Endodermal cell (in vitro differentiated cells): Measurements from ENCODE around the gene SLC35E4. TPM values are rescaled to one million over a fixed set of nuclear protein-coding genes. Genes with fewer than 3 reads are reported as not detected.

Experiments
- DNase-seq: peaks from one replicate; pipeline ENCODE4 v3.0.0-alpha.2; 2017
- H3K27ac ChIP-seq: 2 replicates; pipeline ENCODE4 v1.5.1; 2013; ENCODE audit warnings: mild to moderate bottlenecking, low read depth, low read length, moderate library complexity
- H3K27me3 ChIP-seq: 2 replicates; pipeline ENCODE4 v1.6.1; 2013; ENCODE audit warnings: mild to moderate bottlenecking, low read length, moderate library complexity; ENCODE audit not compliant: insufficient read depth, control insufficient read depth, poor library complexity, severe bottlenecking
- H3K36me3 ChIP-seq: 2 replicates; pipeline ENCODE4 v1.7.0; 2013; ENCODE audit warnings: mild to moderate bottlenecking, low read length, moderate library complexity; ENCODE audit not compliant: control insufficient read depth, insufficient read depth
- H3K4me1 ChIP-seq: one replicate; pipeline ENCODE4 v1.7.0; 2013; ENCODE audit warnings: low read length; ENCODE audit not compliant: control insufficient read depth, insufficient read depth
- H3K4me3 ChIP-seq: 2 replicates; pipeline ENCODE4 v1.5.1; 2013; ENCODE audit warnings: mild to moderate bottlenecking, low read length, moderate library complexity
- H3K9ac ChIP-seq: 2 replicates; pipeline ENCODE4 v1.6.1; 2013; ENCODE audit warnings: mild to moderate bottlenecking, low read length, moderate library complexity; ENCODE audit not compliant: poor library complexity, severe bottlenecking; ENCODE audit errors: extremely low read depth
- H3K9me3 ChIP-seq: 2 replicates; pipeline ENCODE4 v1.6.1; 2013; ENCODE audit warnings: mild to moderate bottlenecking, low read length, moderate library complexity; ENCODE audit not compliant: control insufficient read depth
- H3K27ac Mint-ChIP-seq: 2 replicates; pipeline ENCODE4 v1.8.0; 2020; ENCODE audit warnings: mixed read lengths
- H3K27me3 Mint-ChIP-seq: 2 replicates; pipeline ENCODE4 v1.8.0; 2021; ENCODE audit warnings: mild to moderate bottlenecking, mixed read lengths; ENCODE audit not compliant: insufficient read depth
- H3K36me3 Mint-ChIP-seq: 2 replicates; pipeline ENCODE4 v1.8.0; 2020; ENCODE audit warnings: low read depth, mixed read lengths
- H3K4me1 Mint-ChIP-seq: 2 replicates; pipeline ENCODE4 v1.8.0; 2020; ENCODE audit warnings: mixed read lengths
- H3K4me3 Mint-ChIP-seq: 2 replicates; pipeline ENCODE4 v1.8.0; 2020; ENCODE audit warnings: mild to moderate bottlenecking, moderate library complexity, mixed read lengths
- H3K9me3 Mint-ChIP-seq: 2 replicates; pipeline ENCODE4 v1.8.0; 2020; ENCODE audit warnings: mild to moderate bottlenecking, mixed read lengths
- WGBS, 2 experiments: methylation state at CpG; one replicate each; pipeline versions ENCODE4 v1.1.5 to v1.1.7; 2013; ENCODE audit warnings: missing lambda C conversion rate in 2 of 2, mixed read lengths in 1 of 2; ENCODE audit not compliant: insufficient coverage in 1 of 2, insufficient read length in 1 of 2; 5-methylcytosine and 5-hydroxymethylcytosine counted together
- total RNA-seq, 2 donors: library from RNA; stranded (reverse); fragmentation: NEBNext Ultra II Directional in 1 of 2; extraction: Animal tissue kit (Norgen Biotek cat#: 25700) in 1 of 2; gene quantifications; 2 replicates in 1 of 2; 3 replicates in 1 of 2; pipeline ENCODE4 v1.2.1, GENCODE V29; 2021
- TF ChIP-seq, protein P1 (sequence below): fragments of 200-600 bp; sonication (generic); conservative IDR thresholded peaks from 2 replicates; pipeline ENCODE4 v1.5.0; 2021; ENCODE audit warnings: antibody characterized with exemption, mild to moderate bottlenecking

SLC35E4 gene
- total RNA-seq, 2 donors from 2014 or later: 2.3 to 3.9 TPM

DNA sequence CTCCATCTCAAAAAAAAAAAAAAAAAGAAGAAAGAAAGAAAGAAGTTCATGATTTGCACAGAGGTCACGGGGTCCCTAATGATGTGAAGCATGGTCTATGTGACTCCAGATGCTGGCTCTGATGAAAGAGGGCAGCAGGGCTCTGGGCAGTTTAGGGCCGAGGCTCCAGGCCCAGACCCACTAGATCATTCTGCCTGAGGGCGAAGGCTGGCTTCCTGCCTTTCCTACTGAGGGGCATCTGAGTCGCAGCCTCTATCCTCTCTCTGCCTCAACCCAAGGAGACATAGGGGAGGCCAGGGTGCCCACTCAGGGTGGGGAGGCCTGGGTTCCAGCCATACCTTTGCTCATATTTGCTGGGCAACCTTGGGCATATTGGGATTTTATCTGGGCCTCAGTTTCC is 4.8 kb downstream of the SLC35E4 start:
- Histone ChIP-seq H3K27me3 (no peaks in the 10 kb centered on the region), H3K4me3 (no peak overlapping the region), H3K9ac (no peak overlapping the region), H3K27ac (no peak overlapping the region), H3K4me1 (no peaks in the 10 kb centered on the region), H3K36me3 (no peaks in the 10 kb centered on the region), H3K9me3 (no peaks in the 10 kb centered on the region)
- H3K27ac Mint-ChIP-seq: no peak overlapping the region
- H3K9me3 Mint-ChIP-seq: peaks cover 20% of the 10 kb centered on the region
- peaks cover 15% of the 10 kb centered on the region for H3K36me3 Mint-ChIP-seq
- WGBS, 2 experiments: 93% methylated on average over 3 to 4 of the region's 4 CpGs
- DNase-seq: no peak
- peaks cover 18% of the 10 kb centered on the region for H3K4me1 Mint-ChIP-seq
- peaks cover 6% of the 10 kb centered on the region for H3K27me3 Mint-ChIP-seq
- no peak overlapping the region for H3K4me3 Mint-ChIP-seq
- TF ChIP-seq, protein P1, sequence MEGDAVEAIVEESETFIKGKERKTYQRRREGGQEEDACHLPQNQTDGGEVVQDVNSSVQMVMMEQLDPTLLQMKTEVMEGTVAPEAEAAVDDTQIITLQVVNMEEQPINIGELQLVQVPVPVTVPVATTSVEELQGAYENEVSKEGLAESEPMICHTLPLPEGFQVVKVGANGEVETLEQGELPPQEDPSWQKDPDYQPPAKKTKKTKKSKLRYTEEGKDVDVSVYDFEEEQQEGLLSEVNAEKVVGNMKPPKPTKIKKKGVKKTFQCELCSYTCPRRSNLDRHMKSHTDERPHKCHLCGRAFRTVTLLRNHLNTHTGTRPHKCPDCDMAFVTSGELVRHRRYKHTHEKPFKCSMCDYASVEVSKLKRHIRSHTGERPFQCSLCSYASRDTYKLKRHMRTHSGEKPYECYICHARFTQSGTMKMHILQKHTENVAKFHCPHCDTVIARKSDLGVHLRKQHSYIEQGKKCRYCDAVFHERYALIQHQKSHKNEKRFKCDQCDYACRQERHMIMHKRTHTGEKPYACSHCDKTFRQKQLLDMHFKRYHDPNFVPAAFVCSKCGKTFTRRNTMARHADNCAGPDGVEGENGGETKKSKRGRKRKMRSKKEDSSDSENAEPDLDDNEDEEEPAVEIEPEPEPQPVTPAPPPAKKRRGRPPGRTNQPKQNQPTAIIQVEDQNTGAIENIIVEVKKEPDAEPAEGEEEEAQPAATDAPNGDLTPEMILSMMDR: no peak

DNA sequence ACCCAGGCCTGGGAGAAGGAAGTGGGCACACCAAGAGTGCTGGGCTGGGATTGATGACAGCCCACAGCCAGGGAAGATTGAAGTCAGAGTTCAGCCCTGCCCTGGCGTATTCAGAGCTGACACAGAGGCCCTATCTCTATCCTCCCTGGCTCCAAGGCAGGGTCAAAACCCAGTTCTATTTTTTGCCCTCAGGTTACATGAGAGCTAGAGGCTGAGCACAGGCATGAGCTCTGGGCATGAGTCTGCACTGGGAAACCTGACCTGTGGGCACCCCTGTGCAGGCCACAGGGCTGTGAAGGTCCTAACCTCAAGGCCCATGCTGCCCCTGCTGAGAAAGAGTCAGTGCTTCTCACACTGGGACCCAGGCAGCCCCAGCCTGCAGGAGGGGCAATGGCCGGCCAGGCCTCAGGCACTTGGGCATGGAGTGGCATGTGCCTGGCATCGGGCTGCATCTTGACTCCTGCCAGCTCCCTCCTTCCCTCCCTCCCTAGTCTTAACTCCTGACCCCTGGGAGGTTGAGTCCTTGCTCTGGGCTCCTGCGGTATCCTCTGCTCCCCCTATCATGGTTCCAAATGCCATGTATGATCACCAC is 5.4 kb downstream of the SLC35E4 start:
- TF ChIP-seq, protein P1: no peak
- H3K27me3 Mint-ChIP-seq: peaks cover 5% of the 10 kb centered on the region
- Histone ChIP-seq H3K36me3 (no peaks in the 10 kb centered on the region), H3K27me3 (no peaks in the 10 kb centered on the region), H3K9me3 (no peaks in the 10 kb centered on the region), H3K4me1 (no peaks in the 10 kb centered on the region), H3K27ac (no peak overlapping the region), H3K9ac (no peak overlapping the region), H3K4me3 (no peak overlapping the region)
- H3K36me3 Mint-ChIP-seq: peaks cover 15% of the 10 kb centered on the region
- DNase-seq: no peak
- peaks cover 18% of the 10 kb centered on the region for H3K4me1 Mint-ChIP-seq
- WGBS, 2 experiments: 88 to 96% methylated on average over 3 to 4 of the region's 4 CpGs
- peaks cover 20% of the 10 kb centered on the region for H3K9me3 Mint-ChIP-seq
- no peak overlapping the region for H3K27ac Mint-ChIP-seq
- no peak overlapping the region for H3K4me3 Mint-ChIP-seq

DNA sequence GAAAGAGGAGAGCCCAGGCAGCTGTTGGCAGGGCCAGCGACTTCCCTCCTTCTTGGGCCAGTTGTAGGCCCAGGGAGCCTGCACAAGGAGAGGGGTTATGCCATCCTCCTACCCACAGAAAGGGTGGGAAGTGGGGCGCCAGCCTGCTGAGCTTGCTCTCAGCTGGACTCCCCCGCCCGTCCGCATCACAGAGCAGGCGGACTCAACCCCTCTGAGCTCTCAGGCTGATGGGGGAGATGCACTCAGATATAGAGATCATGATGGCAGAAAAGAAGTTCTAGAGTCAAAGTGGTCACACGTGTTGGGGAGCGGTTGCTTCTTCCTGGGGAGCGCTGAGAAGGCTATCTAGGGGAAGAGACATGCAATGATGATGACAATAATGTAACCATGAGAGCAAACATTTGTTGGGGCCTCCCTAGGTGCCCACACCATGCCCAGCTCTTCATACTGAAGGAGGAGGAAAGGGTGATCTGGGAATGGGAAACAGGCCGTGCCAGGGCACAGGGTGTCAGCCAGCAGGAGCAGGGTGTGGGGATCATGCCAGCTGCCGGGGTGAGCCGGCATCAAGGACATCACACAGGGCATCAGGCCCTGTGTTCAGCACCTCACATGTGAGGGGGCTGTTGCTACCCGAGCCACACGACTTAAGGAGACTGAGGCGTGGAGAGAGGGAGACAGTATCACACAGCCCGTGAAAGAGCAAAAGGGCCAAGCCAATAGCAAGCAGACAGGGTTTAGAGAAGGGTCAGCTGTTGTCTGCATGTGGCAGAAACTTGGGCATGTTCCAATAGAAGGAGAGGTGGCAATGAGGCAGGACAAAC is 7.7 kb downstream of the SLC35E4 start:
- Histone ChIP-seq H3K27ac (no peak overlapping the region), H3K27me3 (no peaks in the 10 kb centered on the region), H3K4me1 (no peaks in the 10 kb centered on the region), H3K4me3 (no peak overlapping the region), H3K9ac (no peak overlapping the region), H3K36me3 (no peaks in the 10 kb centered on the region), H3K9me3 (no peaks in the 10 kb centered on the region)
- TF ChIP-seq, protein P1: no peak
- H3K4me3 Mint-ChIP-seq: no peak overlapping the region
- WGBS, 2 experiments: 87 to 94% methylated on average over 13 to 16 of the region's 16 CpGs
- H3K36me3 Mint-ChIP-seq: peaks cover 10% of the 10 kb centered on the region
- H3K27ac Mint-ChIP-seq: no peak overlapping the region
- no peak for DNase-seq
- H3K27me3 Mint-ChIP-seq: no peaks in the 10 kb centered on the region
- peaks cover 12% of the 10 kb centered on the region for H3K4me1 Mint-ChIP-seq
- H3K9me3 Mint-ChIP-seq: peaks cover 12% of the 10 kb centered on the region
